ENCODE results near the gene SEMA3G.

The SEMA3G gene

DNA sequence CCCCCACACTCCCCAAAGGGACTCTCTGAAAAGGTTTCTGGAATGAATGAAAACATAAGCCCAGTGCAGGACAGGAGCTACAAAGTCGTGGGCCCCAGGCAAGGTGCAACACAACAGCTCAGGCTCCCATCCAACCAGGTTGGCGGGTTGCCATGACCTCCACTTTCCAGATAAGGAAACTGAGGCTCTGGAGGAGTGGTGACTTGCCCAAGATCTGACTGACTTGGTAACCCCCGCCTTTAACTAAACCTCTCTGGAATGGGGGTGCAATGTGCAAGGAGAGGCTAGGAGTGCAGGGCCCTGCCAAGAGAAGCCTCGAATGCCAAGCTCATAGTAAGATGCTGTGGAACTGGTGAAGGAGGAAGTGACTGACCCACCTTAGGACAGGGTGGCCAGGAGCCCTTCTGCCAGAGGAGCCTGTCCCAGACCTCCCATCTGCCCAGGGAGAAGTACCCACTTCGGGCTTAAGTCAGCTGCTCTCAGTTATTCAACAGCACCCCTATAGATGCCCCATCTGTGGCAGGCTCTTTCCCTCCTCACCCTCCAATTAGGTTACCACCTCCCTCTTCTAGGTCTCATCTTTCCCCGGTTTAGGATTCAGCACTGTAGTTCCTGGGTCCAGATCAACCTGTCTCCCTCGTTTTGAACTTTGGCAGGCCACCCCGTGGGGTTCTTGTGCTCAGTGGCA, 9.5 kb upstream of the SEMA3G start:
- DNase-seq (ENCODE audit: low read depth in 3 of 3): no peak

GRCh38 chr3:52453496-52454249, 8.8 kb upstream of the SEMA3G start, which contains the start of gene TNNC1:
TSS of gene TNNC1 (minus strand) at chr3:52454041. CDS start at chr3:52454015, 26 bp downstream.
- DNase-seq (ENCODE audit: low read depth in 3 of 3): no peak

- DNase-seq (ENCODE audit: low read depth in 3 of 3): no peak
Observed at GRCh38 chr3:52452570-52453221, 7.8 kb upstream of the SEMA3G start.

GRCh38 chr3:52452126-52452525, 7.2 kb upstream of the SEMA3G start:
- DNase-seq (ENCODE audit: low read depth in 3 of 3): no peak

DNA sequence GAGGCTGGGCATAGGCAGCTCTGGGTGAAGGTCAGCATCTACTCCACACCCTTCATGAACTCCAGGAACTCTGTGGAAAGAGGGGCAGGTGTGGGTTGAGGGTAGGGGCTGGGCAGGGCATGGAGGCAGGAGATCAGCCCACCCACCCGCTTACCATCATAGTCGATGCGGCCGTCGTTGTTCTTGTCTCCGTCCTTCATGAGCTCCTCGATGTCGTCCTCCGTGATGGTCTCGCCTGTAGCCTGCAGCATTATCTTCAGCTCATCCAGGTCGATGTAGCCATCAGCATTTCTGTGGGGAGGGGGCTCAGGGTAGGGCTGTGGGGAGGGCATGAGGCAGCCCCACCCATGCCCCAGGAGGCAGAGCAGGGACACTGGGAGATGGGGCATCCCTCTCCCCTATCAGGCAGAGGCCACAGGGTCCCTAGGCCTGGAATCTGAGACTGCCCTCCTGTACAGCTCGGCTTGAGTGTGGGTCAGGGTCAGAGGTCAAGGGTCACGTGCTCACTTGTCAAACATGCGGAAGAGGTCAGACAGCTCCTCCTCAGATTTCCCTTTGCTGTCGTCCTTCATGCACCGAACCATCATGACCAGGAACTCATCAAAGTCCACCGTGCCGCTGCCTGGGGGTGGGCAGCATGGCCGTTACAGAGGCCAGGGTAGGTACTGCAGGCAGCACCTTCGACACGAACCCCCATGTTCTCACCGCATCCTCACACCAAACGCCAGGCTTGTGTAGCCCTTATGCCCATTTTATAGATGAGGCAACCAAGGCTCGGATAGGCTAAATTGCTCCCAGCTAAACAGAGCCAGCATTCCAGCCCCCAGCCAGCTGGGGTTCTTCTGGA, 6.6 kb upstream of the SEMA3G start:
- DNase-seq (ENCODE audit: low read depth in 3 of 3): no peak

GRCh38 chr3:52450489-52451236, 5.8 kb upstream of the SEMA3G start:
- no peak for DNase-seq (ENCODE audit: low read depth in 3 of 3)

- no peak for DNase-seq (ENCODE audit: low read depth in 3 of 3)
Observed at GRCh38 chr3:52447512-52448355, 2.8 kb upstream of the SEMA3G start.

DNA sequence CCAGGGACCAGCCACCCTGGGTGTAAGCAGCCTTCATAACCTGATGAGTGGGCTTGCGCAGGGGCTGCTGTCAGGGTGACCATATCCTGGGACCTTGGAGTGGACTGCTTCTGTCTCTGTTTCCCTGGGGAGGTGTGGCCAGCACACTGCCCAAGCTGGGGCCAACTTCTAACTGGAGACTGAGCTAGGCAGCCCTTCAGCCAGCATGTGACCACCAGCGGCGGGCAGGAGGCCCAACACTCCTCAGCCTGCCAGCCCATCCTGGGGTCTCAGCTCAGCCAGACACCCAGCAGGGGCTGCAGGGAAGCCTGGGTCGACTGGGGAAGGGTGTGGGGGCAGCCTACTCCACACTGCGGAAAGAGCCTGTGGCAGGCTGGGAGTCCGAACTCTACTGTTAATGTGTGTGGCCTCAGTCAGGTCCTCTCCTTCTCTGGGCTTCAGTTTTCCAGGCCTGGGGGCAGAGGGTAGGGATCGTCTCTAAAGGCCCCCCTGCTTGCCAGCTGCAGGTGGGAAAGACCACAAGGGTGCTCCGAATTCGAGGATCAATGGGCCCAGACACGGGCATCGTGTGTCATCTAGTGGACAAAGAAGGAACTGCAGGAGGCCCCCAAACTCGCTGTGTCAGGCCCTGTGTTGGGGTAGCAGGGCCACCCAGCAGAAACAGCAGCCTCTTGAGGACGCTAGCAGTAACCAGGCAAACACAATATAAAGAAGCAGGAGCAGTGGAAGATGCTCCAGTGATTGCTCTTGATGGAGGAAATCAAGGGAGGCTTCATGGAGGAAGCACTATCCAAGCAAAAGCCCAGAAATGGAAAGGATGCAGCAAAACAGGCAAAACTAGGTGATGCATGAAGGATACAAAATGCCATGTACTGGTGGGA, 2.0 kb upstream of the SEMA3G start:
- peak; percentile 50 to 54 (median 52) for DNase-seq (ENCODE audit: low read depth in 3 of 3)

DNA sequence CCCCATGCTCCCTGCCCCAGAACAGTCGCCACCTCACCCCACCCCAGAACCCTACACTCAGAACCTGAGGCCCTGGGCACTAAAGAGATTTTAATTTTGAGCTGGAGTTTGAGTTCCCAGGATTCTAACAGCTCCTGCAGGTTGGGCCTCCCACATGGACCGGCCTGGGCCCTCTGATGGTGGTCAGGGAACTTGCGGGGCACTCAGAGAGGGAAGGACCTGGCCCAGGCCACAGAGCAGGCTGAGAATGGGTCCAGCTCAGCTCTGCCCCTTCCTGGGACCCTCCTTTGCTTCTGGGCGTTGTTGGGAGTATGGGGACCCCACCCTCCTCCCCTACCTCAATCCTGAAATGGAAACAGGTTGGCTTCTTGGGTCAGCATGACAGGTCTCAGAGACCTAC, 1.1 kb upstream of the SEMA3G start:
- no peak for DNase-seq (ENCODE audit: low read depth in 3 of 3)

- no peak for DNase-seq (ENCODE audit: low read depth in 3 of 3)
Observed at GRCh38 chr3:52443791-52444687, 864 bp downstream of the SEMA3G start.

GRCh38 chr3:52443268-52443610, 1.7 kb downstream of the SEMA3G start:
- no peak for DNase-seq (ENCODE audit: low read depth in 3 of 3)

- no peak for DNase-seq (ENCODE audit: low read depth in 3 of 3)
Observed at GRCh38 chr3:52442409-52443267, 2.3 kb downstream of the SEMA3G start.

GRCh38 chr3:52441772-52442332, 3.1 kb downstream of the SEMA3G start:
- DNase-seq (ENCODE audit: low read depth in 3 of 3): no peak

GRCh38 chr3:52441091-52441771, 3.7 kb downstream of the SEMA3G start:
- no peak for DNase-seq (ENCODE audit: low read depth in 3 of 3)

- DNase-seq (ENCODE audit: low read depth in 3 of 3): no peak
Observed at GRCh38 chr3:52440671-52441070, 4.2 kb downstream of the SEMA3G start.

- no peak for DNase-seq (ENCODE audit: low read depth in 3 of 3)
Observed at GRCh38 chr3:52440249-52440551, 4.7 kb downstream of the SEMA3G start.
